CMK (cell line): ENCODE data around the gene TIAM2.
A peak's percentile ranks its signal among the peaks of the same experiment; 100 is the strongest.

ENCODE experiments used
- DNase-seq: peaks from one replicate; pipeline ENCODE4 v3.0.0-alpha.2; 2010; ENCODE audit warnings: low read depth

The TIAM2 gene

GRCh38 chr6:155263373-155264063, 268.4 kb downstream of the TIAM2 start, which contains the start of gene CLDN20:
TSS of gene CLDN20 (plus strand) at chr6:155264013. CDS start at chr6:155275720, 11,707 bp downstream.
- no peak for DNase-seq

DNA sequence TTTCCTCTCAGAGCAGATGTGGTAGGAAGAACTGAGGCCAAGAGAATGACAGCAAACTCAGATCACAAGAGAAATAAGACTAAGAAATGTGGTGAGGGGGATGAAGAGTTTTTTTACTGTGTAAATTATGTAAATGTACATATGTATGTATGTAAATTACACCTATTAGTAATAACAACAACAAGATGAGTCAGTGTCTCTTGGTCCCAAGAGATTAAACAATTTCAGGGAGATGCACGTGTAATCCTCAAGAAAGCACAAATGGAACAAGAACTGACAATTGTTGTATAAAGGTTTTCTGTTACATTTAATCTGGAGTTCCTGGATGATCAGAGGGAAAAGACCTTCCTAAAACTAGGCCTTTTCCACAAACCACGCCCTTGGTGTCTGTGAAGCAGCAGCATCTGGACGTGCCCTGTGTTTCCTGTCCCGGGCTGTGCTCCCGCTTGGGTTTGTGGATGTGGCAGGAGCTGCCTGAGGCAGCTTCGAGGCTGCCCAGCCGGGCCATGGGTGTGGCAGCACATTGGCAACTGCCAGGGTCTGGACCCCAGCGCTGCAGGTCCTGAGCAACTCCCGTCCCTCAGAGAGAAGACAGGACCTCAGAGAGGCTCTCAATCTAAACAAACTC, 269.7 kb downstream of the TIAM2 start:
- DNase-seq = no peak

DNA sequence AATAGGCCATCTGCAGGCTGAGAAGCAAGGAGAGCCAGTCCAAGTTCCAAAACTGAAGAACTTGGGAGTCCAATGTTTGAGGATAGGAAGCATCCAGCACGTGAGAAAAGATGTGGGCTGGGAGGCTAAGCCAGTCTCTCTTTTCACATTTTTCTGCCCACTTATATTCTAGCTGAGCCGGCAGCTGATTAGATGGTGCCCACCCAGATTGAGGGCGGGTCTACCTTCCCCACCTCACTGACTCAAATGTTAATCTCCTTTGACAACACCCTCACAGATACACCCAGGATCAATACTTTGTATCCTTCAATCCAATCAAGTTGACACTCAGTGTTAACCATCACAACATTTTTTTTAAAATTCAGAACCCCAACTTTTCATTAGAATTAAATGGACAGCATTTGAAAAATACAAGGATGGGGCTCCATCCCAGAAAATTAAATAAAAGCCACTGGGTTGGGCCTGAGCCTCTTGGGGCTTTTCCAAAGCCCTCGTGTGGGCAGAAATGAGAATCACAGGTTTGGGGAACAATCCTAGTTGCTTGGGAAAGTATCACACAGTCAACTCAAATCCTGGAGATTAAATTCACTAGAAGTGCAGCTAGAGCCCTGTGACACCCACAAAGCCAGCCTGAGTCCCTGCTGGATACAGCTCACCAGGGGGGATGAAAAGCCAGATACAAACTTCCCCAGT, 270.9 kb downstream of the TIAM2 start:
- DNase-seq = no peak

GRCh38 chr6:155267411-155267810, 272.3 kb downstream of the TIAM2 start:
- no peak for DNase-seq

- DNase-seq = peak; percentile 29
Measured at GRCh38 chr6:155268088-155268867, 273.2 kb downstream of the TIAM2 start.

GRCh38 chr6:155269765-155270164, 274.6 kb downstream of the TIAM2 start:
- no peak for DNase-seq

DNA sequence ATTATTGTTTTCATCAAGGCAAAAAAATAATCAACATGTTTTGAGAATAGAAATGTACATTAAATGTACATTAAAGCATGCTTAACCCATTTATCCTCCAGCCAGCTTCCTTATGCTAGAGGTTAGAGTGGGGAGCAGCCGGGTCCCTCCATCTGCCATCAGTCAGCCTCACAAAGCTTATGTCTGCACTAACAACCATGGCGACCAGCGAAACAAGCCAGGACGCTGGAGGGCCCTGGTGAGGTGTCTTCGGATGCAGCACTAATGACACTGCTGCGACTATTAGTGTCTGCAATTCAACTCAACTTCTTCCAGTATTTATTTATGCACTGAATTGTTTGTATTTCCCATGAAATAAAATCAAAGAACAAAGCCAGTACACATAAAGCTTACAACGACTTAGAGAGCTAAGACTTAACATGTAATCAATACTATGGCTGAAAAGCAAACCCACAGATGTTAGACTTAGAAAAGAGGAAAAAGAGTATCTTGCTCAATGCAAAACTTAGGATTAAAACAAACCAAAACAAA, 275.5 kb downstream of the TIAM2 start:
- no peak for DNase-seq

GRCh38 chr6:155271145-155271544, 276.0 kb downstream of the TIAM2 start:
- DNase-seq = no peak

DNA sequence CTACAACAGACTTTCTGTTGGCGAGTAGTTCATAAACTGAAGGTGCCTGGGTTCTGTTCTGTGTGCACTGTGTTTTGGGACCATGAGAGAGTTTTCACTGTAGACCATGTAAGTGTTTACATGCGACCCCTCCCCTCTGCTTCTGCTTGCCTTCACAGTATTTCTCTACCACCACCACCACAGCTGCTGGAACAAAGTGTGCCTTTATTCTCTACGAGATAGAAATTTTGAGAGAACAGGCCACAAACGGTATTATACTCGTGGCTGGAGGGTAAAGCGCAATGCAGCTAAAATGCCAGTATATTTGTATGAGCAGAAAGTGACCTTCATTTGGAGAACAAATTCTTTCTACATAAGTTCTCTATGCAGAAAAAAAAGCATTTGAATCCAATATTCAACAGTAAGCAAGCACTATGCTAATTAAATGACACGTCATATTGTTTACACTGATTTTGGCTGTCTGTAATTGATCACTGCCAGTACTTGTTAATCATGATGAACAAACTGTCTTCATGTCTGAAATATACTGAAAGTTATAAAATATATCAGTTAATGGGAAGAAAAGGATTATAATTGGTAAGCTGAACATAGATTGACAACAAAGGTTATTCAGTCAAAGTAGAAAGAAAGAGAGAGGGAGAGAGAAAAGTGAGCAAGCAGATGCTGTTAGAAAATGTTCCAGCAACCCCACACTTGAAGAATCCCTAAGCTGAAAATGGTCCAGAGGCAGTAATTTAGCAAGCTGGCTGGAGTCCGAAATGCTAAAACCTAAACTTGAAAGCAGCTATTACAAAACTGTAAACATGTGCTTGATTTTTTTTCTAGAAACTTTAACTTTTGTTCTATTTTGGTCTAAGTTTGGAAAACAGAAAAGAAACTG, 277.5 kb downstream of the TIAM2 start:
- no peak for DNase-seq

DNA sequence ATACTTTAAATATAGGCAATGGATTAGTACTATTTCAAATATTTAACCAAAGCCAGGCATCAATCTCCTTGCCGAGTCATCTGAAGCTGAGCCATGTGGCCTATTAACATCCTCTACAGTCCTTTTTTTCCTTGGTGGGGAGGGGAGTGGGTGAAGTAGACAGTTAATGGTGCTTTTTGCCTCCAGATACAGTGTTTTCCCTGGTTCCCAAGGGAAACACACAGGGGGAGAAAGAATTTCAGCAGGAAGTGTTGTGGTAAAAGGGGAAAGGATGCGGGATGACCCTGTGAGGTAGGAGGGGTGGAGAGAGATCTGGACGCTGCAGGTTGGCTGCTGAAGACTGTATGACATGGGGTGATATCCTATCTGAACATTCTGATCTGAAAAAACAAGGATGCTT, 278.3 kb downstream of the TIAM2 start:
- DNase-seq = no peak

DNA sequence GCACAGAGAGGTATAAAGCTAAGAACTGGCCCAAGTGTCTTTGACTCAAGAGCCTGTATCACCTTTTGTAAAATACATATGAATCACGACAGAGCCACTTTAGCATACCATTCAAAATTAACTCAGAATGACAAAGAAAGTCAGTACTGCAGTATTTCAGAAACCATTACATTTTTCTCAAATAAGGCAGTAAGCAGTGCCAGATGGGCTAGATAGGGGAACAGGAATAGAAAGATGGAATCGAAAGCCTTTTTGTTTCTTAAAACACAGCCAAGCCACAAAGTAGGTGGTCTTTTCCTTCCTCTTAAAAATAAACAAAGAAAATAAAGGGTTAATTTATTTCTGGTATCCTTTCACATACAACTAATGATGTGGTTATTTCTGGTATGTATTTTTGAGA, 279.0 kb downstream of the TIAM2 start:
- no peak for DNase-seq

GRCh38 chr6:155274533-155274932, 279.4 kb downstream of the TIAM2 start:
- no peak for DNase-seq

DNA sequence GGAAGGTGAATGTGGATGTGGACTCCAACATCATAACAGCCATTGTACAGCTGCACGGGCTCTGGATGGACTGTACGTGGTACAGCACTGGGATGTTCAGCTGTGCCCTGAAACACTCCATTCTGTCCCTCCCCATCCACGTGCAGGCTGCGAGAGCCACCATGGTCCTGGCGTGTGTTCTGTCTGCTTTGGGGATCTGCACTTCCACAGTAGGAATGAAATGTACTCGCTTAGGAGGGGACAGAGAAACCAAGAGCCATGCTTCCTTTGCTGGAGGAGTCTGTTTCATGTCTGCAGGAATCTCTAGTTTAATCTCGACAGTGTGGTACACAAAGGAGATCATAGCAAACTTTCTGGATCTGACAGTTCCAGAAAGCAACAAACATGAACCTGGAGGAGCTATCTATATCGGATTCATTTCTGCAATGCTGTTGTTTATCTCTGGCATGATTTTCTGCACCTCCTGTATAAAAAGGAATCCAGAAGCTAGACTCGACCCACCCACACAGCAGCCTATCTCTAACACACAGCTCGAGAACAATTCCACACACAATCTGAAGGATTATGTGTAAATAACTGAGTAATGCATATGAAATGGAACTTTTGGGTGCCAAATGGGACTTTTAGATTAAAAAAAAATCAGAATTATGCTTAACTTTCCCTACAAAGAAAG, 280.8 kb downstream of the TIAM2 start:
- DNase-seq = no peak

- no peak for DNase-seq
Measured at GRCh38 chr6:155276638-155277037, 281.5 kb downstream of the TIAM2 start.

- no peak for DNase-seq
Measured at GRCh38 chr6:155278319-155279049, 283.4 kb downstream of the TIAM2 start.

GRCh38 chr6:155284775-155285174, 289.7 kb downstream of the TIAM2 start:
- no peak for DNase-seq

DNA sequence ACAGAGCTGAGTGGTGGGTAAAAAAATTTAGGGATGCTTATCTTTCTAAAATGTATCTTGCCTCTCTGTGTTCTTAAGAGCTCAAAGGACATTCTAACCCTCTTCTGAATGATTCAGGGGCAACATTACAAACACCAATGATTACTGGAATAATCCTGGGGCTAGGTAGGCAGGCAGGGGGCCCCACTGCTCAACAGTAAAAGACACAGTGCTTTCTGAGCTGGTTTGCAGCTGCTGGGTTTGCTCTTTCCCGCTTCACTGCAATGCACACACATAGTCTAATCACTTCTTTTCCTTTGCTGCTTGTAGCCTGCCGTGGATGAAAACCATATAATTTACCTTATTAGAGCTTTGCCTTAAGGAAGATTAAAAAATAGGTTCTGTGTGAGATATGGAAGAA, 292.6 kb downstream of the TIAM2 start:
- DNase-seq = no peak

- no peak for DNase-seq
Measured at GRCh38 chr6:155290491-155290890, 295.4 kb downstream of the TIAM2 start.

DNA sequence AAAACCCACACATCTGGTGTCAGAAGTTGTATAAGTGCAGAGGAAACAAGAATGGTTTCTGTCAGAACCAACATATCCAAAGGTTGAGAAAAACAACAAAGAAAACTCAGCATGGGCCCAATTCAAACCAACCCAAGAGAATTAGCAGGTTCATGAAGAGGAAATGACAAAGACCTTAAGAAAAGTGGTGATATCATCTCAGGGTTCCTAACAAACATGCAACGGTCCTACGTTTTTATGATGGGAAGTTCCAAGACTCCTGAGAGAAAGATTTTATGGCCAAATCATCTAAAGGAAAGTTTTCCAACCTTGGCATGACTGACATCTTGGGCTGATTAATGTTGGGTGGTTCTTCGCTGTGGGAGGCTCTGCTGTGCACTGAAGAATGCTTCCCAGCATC, 296.2 kb downstream of the TIAM2 start:
- no peak for DNase-seq

GRCh38 chr6:155292711-155293110, 297.6 kb downstream of the TIAM2 start:
- no peak for DNase-seq
